Tibial nerve (tissue), 3 donors: ENCODE results near the gene MED20.

Source experiments
- EP300 ChIP-seq, 2 donors: sonication (generic); formaldehyde crosslinking; IDR thresholded peaks; one replicate each; pipeline ENCODE4 v1.6.1; 2017; ENCODE audit warnings: antibody characterized with exemption in 2 of 2, mild to moderate bottlenecking in 1 of 2
- POLR2A ChIP-seq, 2 donors: fragments of 450-650 bp; IDR thresholded peaks; one replicate each; pipeline ENCODE4 v1.6.1; 2017; ENCODE audit warnings: antibody characterized with exemption in 2 of 2, mild to moderate bottlenecking in 2 of 2, moderate library complexity in 2 of 2

DNA sequence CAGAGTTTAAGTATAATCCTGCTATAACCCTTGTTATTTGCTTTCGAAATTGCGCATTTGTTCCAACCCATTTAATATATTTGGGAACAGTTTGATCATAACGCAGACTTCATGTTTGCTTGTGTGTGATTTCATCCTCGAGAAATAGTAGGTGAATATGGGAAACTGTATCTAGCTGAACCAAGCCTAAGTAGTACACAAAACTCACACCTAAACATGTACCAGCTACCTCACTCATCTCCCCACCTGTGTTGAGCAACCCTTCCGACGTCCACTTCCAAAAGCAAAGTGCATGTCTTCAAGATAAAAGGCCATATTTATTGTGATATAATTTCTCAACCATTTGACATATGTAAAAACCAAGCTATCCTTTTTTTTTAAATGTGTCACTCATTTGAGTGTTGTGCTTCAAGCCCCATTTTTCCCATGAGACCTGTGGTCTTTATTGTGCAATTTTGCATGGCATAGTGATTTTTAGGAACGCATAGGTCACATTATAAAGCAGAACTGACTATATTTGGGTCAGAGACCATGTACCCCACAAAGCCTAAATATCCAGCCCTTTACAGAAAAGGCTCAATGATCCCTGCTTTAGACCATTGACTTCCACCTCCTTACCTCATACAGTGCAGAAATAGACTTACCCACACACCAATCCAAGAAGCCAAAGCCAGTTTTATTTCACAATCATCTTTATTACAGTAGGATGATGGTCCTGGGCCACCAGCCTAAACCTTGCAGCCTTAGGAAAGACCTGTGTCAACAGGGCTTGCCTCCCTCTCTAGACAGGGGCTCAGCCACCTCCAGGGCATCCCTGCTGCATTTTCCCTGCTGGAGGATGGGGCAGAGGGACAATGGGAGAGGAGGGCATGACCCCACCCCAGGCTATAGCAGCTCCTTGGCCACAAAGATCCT is 13.6 kb upstream of the MED20 start:
- TF ChIP-seq EP300 (IDR thresholded peaks at IDR 0.05) (no peak), POLR2A (IDR thresholded peaks at IDR 0.05) (no peak)
